Measurements from ENCODE around the gene EFS. TPM values are rescaled to one million over a fixed set of nuclear protein-coding genes. Genes with fewer than 3 reads are reported as not detected.

Gene EFS
- polyA plus RNA-seq, 3 donors, result not detected

GRCh38 chr14:23355871-23356435 lies 9.0 kb downstream of the EFS start:
- Histone ChIP-seq H3K4me3 (replicated peaks in 1 of 3; ENCODE audit: low read depth in 2 of 3, low read length in 3 of 3) (no peak overlapping the region), H4K20me1 (ENCODE audit: insufficient read depth, low read length) (no peaks in the 10 kb centered on the region), H3K4me2 (replicated peaks; ENCODE audit: extremely low read depth, low read length, poor library complexity, severe bottlenecking) (no peak overlapping the region), H3K4me1 (ENCODE audit: control insufficient read depth in 1 of 2, insufficient read depth in 2 of 2, low read length in 2 of 2) (peaks cover 4 to 12% of the 10 kb centered on the region in 2 donors), H3K9ac (ENCODE audit: insufficient read depth, low read length, poor library complexity, severe bottlenecking) (no peak overlapping the region), H3K79me2 (ENCODE audit: insufficient read depth, low read length) (no peaks in the 10 kb centered on the region), H3K27ac (ENCODE audit: low read depth in 1 of 2, low read length in 2 of 2) (no peak overlapping the region), H3K36me3 (replicated peaks in 1 of 2; ENCODE audit: control insufficient read depth in 1 of 2, insufficient read depth in 2 of 2, low read length in 2 of 2) (no peaks in the 10 kb centered on the region), H3K9me3 (replicated peaks in 1 of 2; ENCODE audit: control insufficient read depth in 1 of 2, insufficient read depth in 1 of 2, low read length in 2 of 2) (peaks cover 0 to 29% of the 10 kb centered on the region in 2 donors), H2AFZ (ENCODE audit: insufficient read depth, low read depth, low read length, poor library complexity, severe bottlenecking) (no peak overlapping the region), H3K27me3 (ENCODE audit: control insufficient read depth in 2 of 2, insufficient read depth in 2 of 2, low read length in 2 of 2) (peaks cover 34 to 48% of the 10 kb centered on the region in 2 donors)
- Mint-ChIP-seq H3K27ac (no peak overlapping the region), H3K36me3 (peaks cover 0 to 9% of the 10 kb centered on the region in 2 donors), H3K27me3 (ENCODE audit: low read depth in 3 of 3) (peaks cover 42 to 47% (median 43%) of the 10 kb centered on the region in 3 donors), H3K4me1 (peaks cover 9% of the 10 kb centered on the region), H3K9me3 (peaks cover 0 to 12% (median 3%) of the 10 kb centered on the region in 7 donors), H3K4me3 (no peak overlapping the region)
- no CpG with 5 or more reads among the region's 6 CpGs for WGBS (ENCODE audit: insufficient coverage)
- no peak for DNase-seq
- TF ChIP-seq, protein P1, sequence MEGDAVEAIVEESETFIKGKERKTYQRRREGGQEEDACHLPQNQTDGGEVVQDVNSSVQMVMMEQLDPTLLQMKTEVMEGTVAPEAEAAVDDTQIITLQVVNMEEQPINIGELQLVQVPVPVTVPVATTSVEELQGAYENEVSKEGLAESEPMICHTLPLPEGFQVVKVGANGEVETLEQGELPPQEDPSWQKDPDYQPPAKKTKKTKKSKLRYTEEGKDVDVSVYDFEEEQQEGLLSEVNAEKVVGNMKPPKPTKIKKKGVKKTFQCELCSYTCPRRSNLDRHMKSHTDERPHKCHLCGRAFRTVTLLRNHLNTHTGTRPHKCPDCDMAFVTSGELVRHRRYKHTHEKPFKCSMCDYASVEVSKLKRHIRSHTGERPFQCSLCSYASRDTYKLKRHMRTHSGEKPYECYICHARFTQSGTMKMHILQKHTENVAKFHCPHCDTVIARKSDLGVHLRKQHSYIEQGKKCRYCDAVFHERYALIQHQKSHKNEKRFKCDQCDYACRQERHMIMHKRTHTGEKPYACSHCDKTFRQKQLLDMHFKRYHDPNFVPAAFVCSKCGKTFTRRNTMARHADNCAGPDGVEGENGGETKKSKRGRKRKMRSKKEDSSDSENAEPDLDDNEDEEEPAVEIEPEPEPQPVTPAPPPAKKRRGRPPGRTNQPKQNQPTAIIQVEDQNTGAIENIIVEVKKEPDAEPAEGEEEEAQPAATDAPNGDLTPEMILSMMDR (IDR thresholded peaks at IDR 0.05), result no peak
- intact Hi-C loops (cut with micrococcal nuclease), result no loop called here

DNA sequence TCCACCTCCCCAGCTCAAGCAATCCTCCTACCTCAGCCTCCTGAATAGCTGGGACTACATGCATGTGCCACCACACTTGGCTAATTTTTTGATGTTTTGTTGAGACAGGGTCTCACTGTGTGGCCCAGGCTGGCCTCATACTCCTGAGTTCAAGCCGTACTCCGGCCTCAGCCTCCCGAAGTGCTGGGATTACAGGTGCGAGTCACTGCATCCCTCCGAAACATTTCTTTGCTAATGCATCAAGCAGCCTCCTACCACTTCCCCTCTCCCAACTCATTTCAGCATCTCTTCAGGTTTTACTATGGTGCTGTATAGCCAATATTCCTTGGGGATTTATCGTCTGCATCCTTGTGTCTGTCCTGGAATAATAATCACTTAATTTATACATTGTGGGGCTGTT lies 10.0 kb downstream of the EFS start:
- no peak overlapping the region for H3K4me3 Mint-ChIP-seq
- intact Hi-C loops (cut with micrococcal nuclease), result no loop called here
- Histone ChIP-seq H3K9ac (ENCODE audit: insufficient read depth, low read length, poor library complexity, severe bottlenecking) (no peak overlapping the region), H3K9me3 (replicated peaks in 1 of 2; ENCODE audit: control insufficient read depth in 1 of 2, insufficient read depth in 1 of 2, low read length in 2 of 2) (peaks cover 0 to 30% of the 10 kb centered on the region in 2 donors), H3K79me2 (ENCODE audit: insufficient read depth, low read length) (no peaks in the 10 kb centered on the region), H3K4me3 (replicated peaks in 1 of 3; ENCODE audit: low read depth in 2 of 3, low read length in 3 of 3) (no peak overlapping the region), H2AFZ (ENCODE audit: insufficient read depth, low read depth, low read length, poor library complexity, severe bottlenecking) (no peak overlapping the region), H4K20me1 (ENCODE audit: insufficient read depth, low read length) (no peaks in the 10 kb centered on the region), H3K4me2 (replicated peaks; ENCODE audit: extremely low read depth, low read length, poor library complexity, severe bottlenecking) (no peak overlapping the region), H3K4me1 (ENCODE audit: control insufficient read depth in 1 of 2, insufficient read depth in 2 of 2, low read length in 2 of 2) (peaks cover 4 to 12% of the 10 kb centered on the region in 2 donors), H3K27ac (ENCODE audit: low read depth in 1 of 2, low read length in 2 of 2) (no peak overlapping the region), H3K27me3 (ENCODE audit: control insufficient read depth in 2 of 2, insufficient read depth in 2 of 2, low read length in 2 of 2) (peaks cover 42 to 57% of the 10 kb centered on the region in 2 donors), H3K36me3 (replicated peaks in 1 of 2; ENCODE audit: control insufficient read depth in 1 of 2, insufficient read depth in 2 of 2, low read length in 2 of 2) (no peaks in the 10 kb centered on the region)
- peaks cover 50 to 57% (median 53%) of the 10 kb centered on the region in 3 donors for H3K27me3 Mint-ChIP-seq (ENCODE audit: low read depth in 3 of 3)
- peak overlapping the region in 1 of 7 donors; percentile 20 for H3K27ac Mint-ChIP-seq
- peaks cover 9% of the 10 kb centered on the region for H3K4me1 Mint-ChIP-seq
- H3K9me3 Mint-ChIP-seq, result peaks cover 2 to 16% (median 6%) of the 10 kb centered on the region in 7 donors
- peaks cover 0 to 9% of the 10 kb centered on the region in 2 donors for H3K36me3 Mint-ChIP-seq
- WGBS (ENCODE audit: insufficient coverage), result 100% methylated on average over 2 of the region's 6 CpGs
- TF ChIP-seq, protein P1 (IDR thresholded peaks at IDR 0.05), result no peak
- DNase-seq, result no peak

Measured in CD14-positive monocyte (primary cell).